Measurements from ENCODE around the gene ESRRG.
"Not testable (repeated sequence)": the region's sequence is repeated elsewhere in the genome, so short reads cannot be mapped to it uniquely, and the experiment has no call there.

ESRRG gene

DNA sequence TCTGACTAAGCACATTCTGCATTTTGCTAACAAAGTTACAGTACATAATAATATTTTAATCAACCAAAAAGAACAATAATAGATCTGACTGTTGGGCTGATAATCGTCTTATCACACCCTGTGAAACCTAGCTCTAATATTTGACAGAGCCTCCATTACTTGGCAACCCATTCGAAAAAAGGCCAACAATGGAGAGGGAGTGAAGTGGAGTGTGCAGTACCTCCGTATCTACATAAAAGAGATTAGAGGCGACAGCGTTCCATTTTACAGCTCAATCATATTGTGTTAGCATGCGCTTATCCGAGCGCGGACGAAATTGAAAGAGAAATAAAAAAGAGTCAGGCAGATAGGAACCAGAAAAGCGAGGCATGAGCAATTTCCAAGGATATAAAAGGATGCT lies 162.7 kb downstream of the ESRRG start:
- no peak for DNase-seq

DNA sequence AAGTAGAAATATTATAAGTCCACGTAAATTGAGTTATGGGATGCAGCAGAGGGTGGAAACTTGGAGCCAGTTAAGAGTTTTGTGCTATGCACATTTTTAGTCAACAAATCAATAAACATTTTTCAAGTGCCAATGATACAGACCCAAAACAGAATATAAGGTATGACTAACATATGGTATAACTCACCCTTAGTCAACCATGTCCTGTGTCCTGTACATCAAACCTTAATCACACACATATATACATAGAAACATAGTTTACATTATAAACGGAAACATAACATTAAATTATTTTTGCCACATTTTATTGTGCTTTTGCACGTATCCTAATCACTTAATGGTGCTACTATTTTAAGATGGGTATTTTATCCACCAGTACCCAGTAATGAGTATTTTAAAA lies 163.9 kb downstream of the ESRRG start:
- no peak for DNase-seq

DNA sequence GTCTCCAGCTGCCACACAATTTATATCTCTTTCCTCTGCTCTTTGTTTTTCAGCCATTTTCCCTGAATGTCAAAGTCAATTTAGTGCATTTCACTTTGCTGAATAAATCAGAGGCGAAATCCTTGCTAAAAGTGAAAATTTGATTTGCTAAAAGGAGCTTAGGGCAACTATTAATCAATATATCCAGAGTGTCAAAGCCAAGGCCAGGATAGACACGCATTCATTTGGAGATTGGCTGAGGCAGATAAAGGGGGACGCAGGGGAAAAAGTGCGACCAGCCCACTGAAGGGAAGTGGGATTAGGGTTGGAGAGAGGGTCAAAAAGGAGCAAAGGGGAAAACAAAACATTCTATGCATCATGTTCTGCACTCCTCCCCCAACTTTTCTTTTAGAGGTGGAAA lies 167.6 kb downstream of the ESRRG start:
- DNase-seq, result no peak

DNA sequence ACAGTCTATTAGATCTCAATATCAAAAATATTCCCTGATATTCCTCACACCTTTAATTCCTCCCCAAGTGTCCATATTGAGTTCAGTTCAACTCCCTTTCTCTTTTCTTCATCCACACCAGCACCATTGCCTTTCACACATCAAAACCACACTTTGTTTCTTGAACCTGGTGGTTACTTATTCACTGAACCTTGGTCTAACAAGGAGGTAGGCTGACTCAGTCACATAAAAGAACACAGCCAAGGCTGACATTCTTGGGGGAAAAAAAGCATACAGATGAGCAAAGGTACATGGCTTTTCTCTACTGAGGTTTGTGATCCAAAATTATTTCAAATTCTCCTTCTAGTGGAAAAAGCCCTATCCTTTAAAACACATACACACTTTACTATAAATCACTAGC lies 168.3 kb downstream of the ESRRG start:
- DNase-seq, result no peak

DNA sequence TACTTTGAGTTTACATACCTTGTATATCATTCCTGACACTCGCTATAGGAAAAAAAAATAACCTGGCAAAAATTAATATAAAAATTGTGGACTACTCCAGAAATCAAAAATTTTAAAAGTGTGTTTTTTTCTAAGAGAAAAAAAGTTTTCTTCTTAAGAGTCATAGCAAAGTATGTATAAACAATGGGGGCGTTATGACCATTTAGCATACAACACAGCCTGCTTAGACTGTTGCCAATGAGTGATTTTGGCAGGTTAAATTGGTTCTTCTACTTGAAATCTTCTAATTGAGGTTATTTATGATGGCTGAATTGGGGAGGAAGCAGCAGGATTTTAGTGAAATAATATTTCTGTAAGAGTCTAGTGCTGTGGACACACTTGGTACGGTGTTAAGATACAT lies 169.5 kb downstream of the ESRRG start:
- no peak for DNase-seq

DNA sequence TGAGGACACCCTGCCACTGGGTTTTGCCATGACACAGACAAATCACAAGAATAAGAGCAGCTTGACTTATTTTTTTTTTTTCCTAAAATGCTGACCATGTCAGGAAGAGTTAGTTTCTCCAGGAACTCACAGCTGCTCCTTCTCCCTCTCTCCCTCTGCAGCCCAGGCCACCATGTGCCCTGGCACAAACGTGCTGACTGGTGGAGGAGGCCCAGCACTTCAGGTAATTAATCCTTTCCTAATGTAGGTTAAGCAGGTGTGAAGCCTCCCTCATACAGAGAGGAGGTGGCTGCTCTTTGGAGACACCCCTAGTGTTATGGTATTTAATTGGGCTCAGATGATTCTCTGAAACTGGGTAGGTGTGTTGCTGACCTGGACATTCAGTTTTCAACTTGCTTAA lies 170.2 kb downstream of the ESRRG start:
- DNase-seq, result no peak

DNA sequence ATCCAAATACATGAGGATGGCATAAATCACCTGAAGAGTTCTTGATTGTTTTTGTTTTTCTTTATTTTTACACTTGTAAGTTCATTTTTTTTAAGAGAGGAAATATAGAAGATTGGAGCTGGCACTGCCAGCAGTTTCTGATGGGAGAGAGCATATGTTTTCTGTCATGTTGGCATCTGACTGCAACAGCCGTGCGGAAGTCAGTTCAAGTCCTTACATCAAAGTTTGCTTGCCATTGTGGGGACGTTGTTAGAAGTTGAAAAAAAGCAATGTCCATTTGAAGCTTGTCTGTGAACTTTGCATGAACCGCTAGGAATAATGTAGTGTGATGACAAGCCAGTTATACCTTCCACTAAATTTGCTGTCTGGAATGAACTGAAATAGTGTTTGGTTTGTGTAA lies 173.4 kb downstream of the ESRRG start:
- no peak for DNase-seq

DNA sequence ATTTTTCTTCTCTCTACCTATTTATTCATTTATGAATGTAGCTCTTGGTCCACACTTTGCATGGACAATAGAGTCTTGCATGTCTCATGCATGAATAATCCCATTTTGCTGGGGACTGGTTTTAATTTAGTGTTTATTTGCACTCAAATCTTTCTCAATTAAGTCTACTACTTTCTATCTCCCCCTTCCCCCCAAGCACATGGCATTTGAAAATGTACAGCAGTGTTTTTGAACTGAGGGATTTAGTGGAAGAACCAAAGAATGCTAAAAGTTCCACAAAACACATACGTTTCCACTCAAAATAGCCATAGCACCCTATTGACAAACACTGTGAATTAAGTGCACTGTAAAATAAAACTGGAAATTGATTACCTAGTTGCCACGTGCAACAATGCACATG lies 180.5 kb downstream of the ESRRG start:
- DNase-seq, result no peak

DNA sequence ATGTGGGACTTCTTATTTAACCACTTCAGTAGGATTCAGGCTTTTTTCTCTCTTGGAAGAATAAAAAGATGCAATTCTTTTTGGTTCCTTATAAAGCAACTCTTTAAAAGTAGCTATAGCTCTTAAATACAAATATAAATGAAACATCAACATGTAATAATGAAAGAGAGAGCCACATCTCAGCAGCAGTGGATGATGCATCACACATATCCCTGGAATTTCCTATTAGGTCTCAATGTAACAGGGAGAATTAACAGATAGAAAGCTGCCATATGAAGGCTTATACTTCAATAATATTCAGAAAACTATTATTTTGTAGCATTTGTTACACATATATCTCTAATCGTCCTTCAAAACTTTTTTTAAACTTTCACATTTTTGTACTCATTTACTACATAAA lies 181.0 kb downstream of the ESRRG start:
- DNase-seq, result no peak

DNA sequence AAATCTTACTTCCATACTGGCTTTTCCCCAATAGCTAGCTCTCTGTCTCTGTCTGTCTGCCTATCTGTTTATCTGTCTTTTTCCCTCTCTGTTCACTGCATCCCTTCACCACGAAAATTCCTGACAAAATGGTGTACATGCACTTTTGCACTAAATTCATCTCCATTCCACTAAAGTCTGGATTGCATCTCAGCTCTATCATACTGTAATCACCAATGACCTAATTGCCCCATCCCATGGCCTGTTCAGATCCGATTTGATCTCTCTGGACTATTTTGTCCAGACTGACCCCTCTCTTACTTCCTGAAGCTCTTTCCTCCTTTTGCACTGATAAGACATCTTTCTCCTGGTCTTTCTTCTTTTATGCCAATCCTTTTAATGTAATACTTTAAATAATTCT lies 187.5 kb downstream of the ESRRG start:
- no peak for DNase-seq

DNA sequence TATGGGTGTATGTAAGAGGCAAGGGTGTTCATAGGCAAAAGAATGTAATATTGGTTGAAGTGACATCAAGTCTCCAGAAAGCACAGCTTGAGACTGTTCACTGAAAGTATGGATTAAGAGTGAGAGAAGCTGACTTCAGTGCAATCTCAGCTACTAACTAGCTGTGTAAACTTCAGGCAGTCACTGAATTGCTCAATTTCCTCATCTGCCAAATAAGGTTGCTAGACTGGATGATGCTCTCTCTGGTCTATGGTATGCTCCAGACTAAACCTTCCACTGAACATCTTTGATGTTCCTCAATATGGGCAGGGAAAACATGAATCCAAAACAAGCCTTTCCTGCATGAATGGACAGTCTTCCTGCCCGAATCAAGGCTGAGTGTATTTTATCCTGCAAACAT lies 188.2 kb downstream of the ESRRG start:
- no peak for DNase-seq

DNA sequence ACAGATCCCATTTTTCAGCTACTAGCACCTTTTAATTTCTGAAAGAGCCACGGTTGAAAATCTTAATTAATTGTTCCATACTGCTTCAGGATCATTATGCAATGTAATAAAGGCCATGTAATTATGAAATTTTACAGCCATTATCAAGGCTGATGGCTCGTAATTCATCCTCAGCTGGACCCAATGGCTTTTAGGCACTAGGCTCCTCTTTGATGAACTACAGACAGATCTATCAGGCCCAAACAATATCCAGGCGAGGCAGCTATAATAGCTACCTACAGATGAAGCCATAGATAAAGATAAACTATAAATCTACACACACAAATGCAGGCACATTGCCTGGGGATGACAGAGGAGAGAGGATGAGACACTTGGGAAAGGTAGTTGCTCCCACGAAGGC lies 189.5 kb downstream of the ESRRG start:
- DNase-seq, result no peak

DNA sequence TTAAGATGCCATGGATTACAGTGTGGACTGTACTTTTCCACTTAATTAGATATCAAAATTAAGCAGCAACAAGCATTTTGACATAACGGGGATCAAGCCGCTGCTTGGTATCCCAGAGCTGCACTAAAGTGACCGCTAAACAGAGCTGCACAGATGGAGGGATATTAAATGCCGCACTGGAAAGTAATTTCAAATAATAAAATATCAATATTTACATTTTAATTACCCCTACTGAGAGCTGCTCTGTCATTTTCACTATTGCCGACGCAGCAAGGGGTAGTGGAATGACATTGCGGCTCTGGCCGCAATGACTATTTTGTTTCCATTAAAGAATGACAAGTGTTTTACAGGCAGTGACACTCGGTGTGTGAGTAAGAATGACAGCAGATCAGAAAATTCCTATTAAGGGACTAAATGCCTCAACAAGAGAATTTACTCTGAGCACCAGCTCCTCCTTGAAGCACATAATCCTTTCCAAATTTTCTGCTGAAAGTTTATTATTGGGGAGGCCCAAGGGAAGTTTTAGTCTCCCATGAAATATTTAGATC lies 190.9 kb downstream of the ESRRG start:
- DNase-seq, result no peak

DNA sequence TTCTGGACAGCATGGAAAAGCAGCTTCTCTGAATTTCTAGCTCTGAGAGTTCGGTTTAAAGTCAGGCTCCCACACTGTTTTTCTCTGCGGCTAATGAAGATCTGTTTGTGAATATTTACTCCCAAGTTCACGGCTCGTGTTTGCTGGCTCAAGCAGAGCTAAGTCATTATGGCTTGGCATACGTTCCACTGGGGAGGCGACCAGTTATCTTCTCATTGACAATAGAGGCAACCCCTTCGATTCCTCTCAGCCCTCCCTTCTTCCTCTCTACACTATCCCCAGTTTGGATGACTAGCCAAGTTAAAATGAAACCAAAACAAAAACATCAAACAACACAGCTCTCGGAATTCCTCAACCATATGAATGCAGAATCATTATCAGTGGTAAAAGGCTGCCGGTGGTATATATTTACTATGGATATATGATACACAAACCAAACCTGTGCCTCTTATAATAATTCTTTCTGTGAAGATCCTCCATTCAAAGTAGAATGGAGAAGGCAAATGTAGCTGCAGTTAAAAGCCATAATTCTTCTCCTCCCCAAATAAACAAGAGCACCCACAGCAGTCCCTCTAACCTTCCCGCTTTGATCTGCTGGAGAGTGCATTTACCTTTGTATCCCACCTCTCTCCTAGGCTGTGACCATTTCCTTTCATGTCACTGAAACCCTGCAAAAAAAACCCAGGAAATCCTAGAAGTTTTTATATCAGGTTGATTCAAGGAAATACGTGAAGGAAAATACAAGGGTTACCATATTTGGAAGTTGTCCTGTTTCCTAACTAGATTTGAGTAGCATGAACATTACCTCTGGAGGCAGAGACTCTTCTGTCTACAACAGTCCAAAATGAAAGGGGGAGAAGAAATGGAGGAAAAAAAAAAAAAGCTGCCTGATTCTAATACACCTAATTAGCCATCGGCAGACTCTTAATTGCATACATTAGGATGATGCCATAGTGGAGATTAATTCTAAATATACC lies 191.7 kb downstream of the ESRRG start:
- peak; percentile 24 for DNase-seq

DNA sequence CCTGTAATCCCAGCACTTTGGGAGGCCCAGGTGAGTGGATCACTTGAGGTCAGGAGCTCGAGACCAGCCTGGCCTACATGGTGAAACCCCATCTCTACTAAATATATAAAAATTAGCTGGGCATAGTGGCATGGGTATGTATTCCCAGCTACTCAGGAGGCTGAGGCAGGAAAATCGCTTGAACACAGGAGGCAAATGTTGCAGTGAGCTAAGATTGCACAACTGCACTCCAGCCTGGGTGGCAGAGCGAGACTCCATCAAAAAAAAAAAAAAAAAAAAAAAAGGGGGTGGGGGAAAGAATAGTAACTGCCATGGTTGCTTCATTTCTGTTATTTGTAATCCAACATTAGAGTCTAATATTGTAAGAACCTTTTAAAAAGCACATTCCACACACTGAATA lies 193.4 kb downstream of the ESRRG start:
- DNase-seq, result not testable (repeated sequence)

DNA sequence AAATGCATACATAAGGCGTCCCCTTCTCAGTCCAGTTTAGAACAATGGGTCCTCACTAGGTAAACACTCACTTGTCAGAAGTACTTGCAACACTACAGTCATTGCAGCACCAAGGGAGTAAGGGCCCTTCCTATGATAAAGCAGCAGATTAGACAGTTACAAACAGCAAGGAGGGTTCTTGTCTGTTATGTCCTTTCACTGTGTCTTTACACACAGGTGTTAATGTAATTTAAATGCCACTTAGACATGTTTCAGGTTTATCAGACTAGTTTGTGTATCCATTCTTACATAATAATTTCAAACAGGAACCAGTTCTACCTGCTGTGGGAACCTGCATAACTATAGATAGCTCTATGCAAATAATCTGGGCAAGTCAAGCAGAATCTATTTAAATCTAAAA lies 194.4 kb downstream of the ESRRG start:
- DNase-seq, result no peak

DNA sequence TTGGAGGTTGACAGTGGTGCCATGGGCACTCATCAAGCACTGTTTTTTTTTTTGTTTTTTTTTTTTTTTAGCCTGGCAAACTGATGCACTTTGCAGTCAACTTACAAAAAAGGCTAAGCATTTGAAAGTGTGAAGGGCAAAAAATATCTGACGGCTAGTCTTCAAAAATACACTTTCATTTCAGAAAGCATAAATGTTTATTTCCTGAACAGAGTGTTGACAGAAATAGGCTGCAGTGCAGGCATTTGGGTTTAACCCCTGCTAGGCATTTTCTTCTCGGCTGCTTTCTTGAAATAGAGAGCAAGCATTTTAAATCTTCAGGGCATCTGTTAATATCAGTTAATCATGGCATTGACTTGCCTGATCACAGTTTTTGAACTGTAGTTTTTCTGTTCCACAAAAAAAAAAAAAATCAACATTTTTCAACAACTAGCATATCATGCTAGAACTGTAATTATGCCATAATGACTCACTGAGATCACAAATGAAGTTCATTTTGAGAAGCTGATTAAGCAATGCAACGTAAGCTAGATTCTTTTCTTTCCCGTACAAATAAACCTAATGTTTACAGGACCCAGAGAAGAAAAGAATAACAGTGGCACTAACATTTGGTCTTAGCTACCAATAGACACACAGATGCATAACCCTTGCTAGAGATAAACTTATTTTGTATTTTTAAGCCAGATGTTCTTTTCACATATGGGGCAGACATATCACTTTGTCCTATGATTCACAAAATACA lies 199.6 kb downstream of the ESRRG start:
- no peak for DNase-seq

DNA sequence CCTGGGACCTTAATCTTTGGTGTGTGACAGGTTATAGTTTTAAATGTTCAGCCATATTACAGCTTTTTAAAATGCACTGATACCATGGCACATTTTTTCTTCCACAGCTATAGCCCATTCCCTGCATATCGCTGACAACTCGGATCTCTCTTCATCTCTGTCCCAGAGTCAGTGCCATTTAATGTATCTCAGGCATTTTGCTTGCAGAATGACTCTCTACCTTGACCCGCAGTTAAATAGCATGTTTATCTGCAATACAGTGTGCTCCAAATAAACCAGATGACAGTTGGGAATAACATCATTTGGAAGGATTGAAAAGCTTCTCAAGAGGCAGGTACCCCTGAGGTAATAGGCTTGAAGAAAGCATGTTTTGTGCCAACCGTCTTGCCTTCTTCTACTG lies 200.2 kb downstream of the ESRRG start:
- no peak for DNase-seq

DNA sequence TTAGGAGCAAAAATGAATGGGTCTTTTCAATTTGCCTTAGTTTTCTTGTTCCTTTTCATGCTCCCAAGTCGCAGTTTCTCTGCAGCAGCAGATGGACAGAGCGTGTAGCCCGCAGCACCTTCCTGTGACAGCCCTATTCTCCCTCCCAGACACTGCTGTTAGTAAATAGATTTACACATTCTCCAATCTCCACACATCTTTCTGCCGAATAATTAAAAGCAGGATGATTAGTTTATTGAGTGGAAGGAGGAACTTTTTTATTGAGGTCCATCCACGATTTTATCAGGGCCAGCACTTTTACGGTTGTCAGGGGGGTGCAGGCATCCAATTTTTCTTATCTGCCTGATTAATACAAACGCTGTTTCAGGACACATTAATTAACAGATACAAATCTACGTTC lies 201.8 kb downstream of the ESRRG start:
- no peak for DNase-seq

DNA sequence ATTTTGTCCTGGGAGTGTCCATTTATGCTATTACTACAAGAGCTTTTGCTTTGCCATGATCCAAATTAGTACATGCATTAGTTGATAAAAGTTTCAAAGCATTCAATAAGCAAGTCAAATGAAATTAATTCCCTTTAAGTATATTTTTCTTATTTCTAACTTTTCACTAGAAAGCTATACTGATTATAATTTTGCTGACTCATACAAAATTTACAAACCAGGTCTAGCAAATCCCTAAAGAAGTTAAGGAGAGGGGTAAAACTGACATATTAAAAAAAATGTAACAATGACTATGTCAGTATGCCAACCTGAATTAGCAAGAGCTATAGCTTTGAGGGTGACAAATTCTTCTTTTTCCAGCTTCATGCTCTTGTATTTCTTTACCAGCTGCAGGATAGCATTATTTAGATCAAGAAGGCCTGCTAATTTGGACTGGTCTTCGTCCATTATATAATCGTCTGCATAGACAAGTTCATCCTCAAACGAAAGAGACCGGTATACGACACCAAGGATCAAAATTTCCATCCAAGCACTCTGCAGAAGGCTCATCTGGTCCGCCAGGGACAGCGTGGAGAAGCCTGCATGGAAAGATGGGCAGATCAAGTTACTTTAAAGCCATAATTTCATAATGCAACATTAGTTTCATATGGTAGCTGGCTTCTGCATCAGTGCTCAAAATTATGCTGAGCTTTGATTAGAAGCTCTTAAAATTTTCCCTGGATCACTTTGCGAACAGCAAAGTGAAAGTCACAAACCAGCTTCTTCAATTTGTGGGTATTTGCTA lies 204.2 kb downstream of the ESRRG start:
- DNase-seq, result no peak

DNA sequence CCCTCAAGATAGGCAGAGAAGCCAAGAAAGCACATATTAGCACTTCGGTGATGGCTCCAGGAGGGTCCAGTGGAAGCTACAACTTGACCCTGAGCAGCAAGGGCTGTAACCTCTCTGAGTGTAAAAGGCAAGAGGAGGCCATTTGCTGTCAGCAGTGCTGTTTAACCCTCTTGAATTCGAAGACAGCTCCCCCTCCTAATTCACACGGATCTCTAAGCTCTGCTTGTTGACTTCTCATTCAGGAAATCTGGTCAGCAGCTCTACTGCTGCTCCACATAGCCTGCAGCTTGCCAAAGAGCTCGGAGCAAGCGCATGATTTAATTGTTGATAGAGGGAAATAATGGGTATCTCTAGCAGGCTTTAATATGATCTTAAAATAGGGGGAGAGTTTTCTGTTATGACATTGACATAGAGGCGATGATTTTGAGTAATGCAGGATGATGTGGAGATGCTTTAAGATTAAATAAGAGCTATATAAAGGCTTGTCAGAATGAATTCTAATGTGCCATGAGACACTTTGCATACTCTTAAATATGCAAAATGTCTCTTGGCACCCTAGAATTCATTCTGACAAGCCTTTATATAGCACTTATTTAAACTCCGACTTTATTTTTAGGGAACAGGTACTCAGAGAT lies 220.6 kb downstream of the ESRRG start:
- no peak for DNase-seq

DNA sequence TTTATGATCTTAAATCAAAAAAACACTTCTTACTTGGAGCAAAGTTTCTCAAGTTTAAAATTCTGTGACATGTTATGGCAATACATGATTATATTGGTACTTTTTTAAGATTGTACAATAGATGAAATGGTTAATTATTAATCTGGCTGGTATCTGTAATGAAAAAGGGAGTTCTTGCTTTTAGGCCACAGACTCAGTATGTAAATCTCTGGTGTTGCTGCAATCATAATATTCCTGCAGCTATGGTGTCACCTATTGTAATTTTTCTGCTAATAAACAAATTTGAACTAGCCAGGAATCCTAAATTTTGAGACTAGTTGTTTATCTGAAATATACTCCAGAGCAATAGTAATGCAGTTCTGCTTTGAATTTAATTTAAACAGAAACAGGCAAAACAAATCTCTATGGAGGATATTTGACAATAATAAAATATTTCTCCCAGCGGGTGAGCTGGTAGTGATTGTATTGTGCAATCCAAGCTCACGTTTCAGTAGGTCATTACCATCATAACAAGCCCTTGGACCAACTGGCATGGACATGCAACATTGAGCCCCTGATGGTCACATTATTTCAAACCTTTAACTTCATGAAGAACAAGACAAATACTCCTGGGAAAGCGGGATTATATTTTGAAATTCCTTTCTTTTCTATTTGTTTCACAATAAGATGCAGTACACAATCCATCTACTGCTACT lies 222.8 kb downstream of the ESRRG start:
- DNase-seq, result no peak
